ENCODE measurements around the gene ZNF184. TPM values are rescaled to one million over a fixed set of nuclear protein-coding genes. Genes with fewer than 3 reads are reported as not detected.

Gene ZNF184
- total and polyA plus RNA-seq, 10 of the 15 experiments (the other 5 are each of a cell fraction or from before 2014, with no cell fraction given): 4.1 to 15.1 (median 8.3) TPM

DNA sequence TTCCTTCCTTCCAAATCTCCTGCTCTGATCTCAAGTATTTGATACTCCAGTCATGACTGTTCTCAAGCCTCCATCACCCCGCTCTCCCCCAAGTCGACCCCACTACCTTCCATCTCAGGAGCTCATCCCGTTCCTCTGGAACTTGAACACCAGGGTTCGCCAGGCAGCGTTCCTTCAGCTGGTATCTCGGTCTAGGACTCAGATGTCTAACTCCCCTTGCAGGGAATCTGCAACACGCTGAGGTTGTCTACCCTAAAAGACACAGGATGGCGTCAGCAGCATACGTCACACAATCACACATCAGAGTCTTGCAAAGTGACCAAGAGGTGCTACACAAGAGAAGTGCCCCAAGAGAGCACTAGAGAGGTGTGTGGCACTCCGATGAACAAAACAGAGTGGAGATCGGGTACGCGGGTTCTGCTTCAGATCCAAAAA lies 706 bp downstream of the ZNF184 start:
- Histone ChIP-seq H3K27ac (ENCODE audit: control insufficient read depth, insufficient read depth) (peak overlapping the region; percentile 85), H3K79me2 (ENCODE audit: control insufficient read depth, insufficient read depth, low read length) (peaks cover 31% of the 10 kb centered on the region), H3K4me1 (ENCODE audit: control insufficient read depth, insufficient read depth, low read length) (0 out of 2 replicates have a peak, but pooled peaks cover 3% of the 10 kb centered on the region), H3K27me3 (replicated peaks in 1 of 2; ENCODE audit: control insufficient read depth in 2 of 2, insufficient read depth in 2 of 2, low read length in 1 of 2) (no peaks in the 10 kb centered on the region), H3K4me2 (ENCODE audit: control insufficient read depth, insufficient read depth) (peak overlapping the region; percentile 77), H3K9me3 (replicated peaks; ENCODE audit: control insufficient read depth, insufficient read depth, low read length) (peaks cover 3% of the 10 kb centered on the region), H2AFZ (ENCODE audit: control insufficient read depth, low read depth, low read length) (peak overlapping the region; percentile 95), H4K20me1 (ENCODE audit: control insufficient read depth, insufficient read depth) (no peaks in the 10 kb centered on the region), H3K4me3 (peak overlapping the region; percentile 97), H3K9ac (ENCODE audit: control insufficient read depth, insufficient read depth, low read length) (peak overlapping the region; percentile 82), H3K36me3 (ENCODE audit: control insufficient read depth in 2 of 2, insufficient read depth in 2 of 2, low read length in 1 of 2) (peaks cover 0 to 4% of the 10 kb centered on the region in 2 experiments; a peak in 2 of 4 replicates)
- ATAC-seq (peak; percentile 68), FAIRE-seq (peak; percentile 75), DNase-seq (ENCODE audit: low read depth, low spot score) (peak; percentile 62)
- in situ Hi-C loops (cut with MboI) (loop anchor here (10.0 kb wide), 2 partner anchors 423 to 1147 kb away; a partner anchor contains a TSS), intact Hi-C loops (cut with micrococcal nuclease; ENCODE audit: unreplicated experiment) (loop anchor here (2.0 to 10.0 kb wide), 3 partner anchors 283 to 1147 kb away; a partner anchor contains a TSS)
- ChIA-PET SMC1A (ENCODE audit: uncharacterized antibody, unreplicated experiment) (interaction anchor here (1.3 kb wide), 1 partner anchor 339 kb away, joined by 3 read pairs; no protein-coding TSS in a partner anchor), CTCF (interaction anchor here (1.0 to 1.7 kb wide), 9 partner anchors 9 to 424 kb away, joined by 3 to 7 read pairs (median 4); no protein-coding TSS in a partner anchor), RAD21 (ENCODE audit: unreplicated experiment) (interaction anchor here (0.6 to 1.0 kb wide), 2 partner anchors 216 to 1257 kb away, joined by 3 read pairs; no protein-coding TSS in a partner anchor), POLR2A (interaction anchor here (0.6 kb wide), 1 partner anchor 14 kb away, joined by 3 read pairs; no protein-coding TSS in a partner anchor)
- TF ChIP-seq ZBED1 (IDR thresholded peaks at IDR 0.05; ENCODE audit: borderline replicate concordance) (no peak), TBL1XR1 (IDR thresholded peaks at IDR 0.05; ENCODE audit: low read depth, low read length) (no peak), MTA2 (IDR thresholded peaks at IDR 0.05; ENCODE audit: low read depth) (no peak; the same call in 1 of the 2 replicates), YY1 (IDR thresholded peaks at IDR 0.05; ENCODE audit: low read depth, low read length) (no peak), CREB1 (IDR thresholded peaks at IDR 0.05; ENCODE audit: low read depth) (peak; percentile 97), CREM (IDR thresholded peaks at IDR 0.05; ENCODE audit: low read depth) (peak; percentile 97), GATAD2B (conservative IDR thresholded peaks at IDR 0.05; ENCODE audit: low read depth) (no peak), HDAC6 (IDR thresholded peaks at IDR 0.05; ENCODE audit: unreplicated experiment) (no peak), ESRRA (IDR thresholded peaks at IDR 0.05; ENCODE audit: low read length) (no peak), ZNF592 (IDR thresholded peaks at IDR 0.05) (no peak), STAT1 (conservative IDR thresholded peaks at IDR 0.05) (no peak), KDM1A (IDR thresholded peaks at IDR 0.05; ENCODE audit: borderline replicate concordance) (no peak), SP1 (IDR thresholded peaks at IDR 0.05; ENCODE audit: low read depth, low read length) (no peak), BMI1 (IDR thresholded peaks at IDR 0.05; ENCODE audit: borderline replicate concordance) (no peak), MLLT1 (IDR thresholded peaks at IDR 0.05) (peak; percentile 39; the same call in 1 of the 2 replicates), TAF1 (IDR thresholded peaks at IDR 0.05; ENCODE audit: borderline replicate concordance, low read depth, low read length) (no peak), KLF5 (IDR thresholded peaks at IDR 0.05; ENCODE audit: partially characterized antibody) (no peak), SMARCA5 (IDR thresholded peaks at IDR 0.05) (no peak)
- TF ChIP-seq, protein P1, sequence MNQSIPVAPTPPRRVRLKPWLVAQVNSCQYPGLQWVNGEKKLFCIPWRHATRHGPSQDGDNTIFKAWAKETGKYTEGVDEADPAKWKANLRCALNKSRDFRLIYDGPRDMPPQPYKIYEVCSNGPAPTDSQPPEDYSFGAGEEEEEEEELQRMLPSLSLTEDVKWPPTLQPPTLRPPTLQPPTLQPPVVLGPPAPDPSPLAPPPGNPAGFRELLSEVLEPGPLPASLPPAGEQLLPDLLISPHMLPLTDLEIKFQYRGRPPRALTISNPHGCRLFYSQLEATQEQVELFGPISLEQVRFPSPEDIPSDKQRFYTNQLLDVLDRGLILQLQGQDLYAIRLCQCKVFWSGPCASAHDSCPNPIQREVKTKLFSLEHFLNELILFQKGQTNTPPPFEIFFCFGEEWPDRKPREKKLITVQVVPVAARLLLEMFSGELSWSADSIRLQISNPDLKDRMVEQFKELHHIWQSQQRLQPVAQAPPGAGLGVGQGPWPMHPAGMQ (IDR thresholded peaks at IDR 0.05; ENCODE audit: borderline replicate concordance): no peak
- BruUV-seq (replicated peaks): no TSS peak
- WGBS (ENCODE audit: insufficient coverage, insufficient replicate concordance, low lambda C conversion rate, missing lambda C conversion rate): 0% methylated on average over 13 of the region's 13 CpGs

Measured in GM12878 (cell line).